Left colon (tissue), 2 donors: ENCODE results near the gene TMEM218. TPM values are rescaled to one million over a fixed set of nuclear protein-coding genes. Genes with fewer than 3 reads are reported as not detected.
"Not testable (repeated sequence)": the region's sequence is repeated elsewhere in the genome, so short reads cannot be mapped to it uniquely, and the experiment has no call there.

Experiments
- ATAC-seq: fragments of 200-7000 bp; cut with Tn5 transposase; one replicate; pipeline ENCODE4 v1.9.1; 2020; ENCODE audit warnings: mild to moderate bottlenecking, moderate library complexity
- DNase-seq, 2 donors: peaks; one replicate each; pipeline ENCODE4 v3.0.0-alpha.2; 2020
- intact Hi-C, 2 donors: fragments of 100-400 bp; cut with DNase I in 1 of 2; cut with micrococcal nuclease in 1 of 2; formaldehyde crosslinking; loops; one replicate each; pipeline versions ENCODE4 v1.11.2 to v1.14.0; 2022; cut with DNase I, micrococcal nuclease
- total RNA-seq, 2 donors: library from RNA; stranded (reverse); fragmentation: NEBNext Ultra II Directional; extraction: Animal tissue kit (Norgen Biotek cat#: 25700); gene quantifications; one replicate each; pipeline ENCODE4 v1.2.1, GENCODE V29; 2021
- donor health status: DM: no; HTN: no; CAD: no.
- donor health status: DM: yes; HTN: yes; CAD: no.

The TMEM218 gene
- total RNA-seq, 2 donors from 2014 or later = 11.3 to 13.3 TPM

DNA sequence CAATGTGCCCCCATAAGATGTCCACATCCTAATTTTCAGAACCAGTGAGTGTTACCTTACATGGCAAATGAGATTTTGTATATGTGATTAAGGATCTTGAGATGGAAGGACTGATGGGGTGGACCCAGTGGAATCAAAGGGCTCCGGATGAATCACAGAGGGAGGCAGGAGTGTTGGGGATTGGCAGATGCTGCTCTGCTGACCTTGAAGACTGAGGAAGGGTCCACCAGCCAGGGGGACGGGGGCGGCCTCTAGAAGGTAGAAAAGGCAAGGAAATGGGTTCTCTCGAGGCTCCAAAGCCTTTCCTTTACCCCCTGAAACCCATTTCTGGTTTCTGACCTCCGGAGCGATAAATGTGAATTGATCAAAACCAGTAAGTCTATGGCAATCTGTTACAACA lies 18.8 kb downstream of the TMEM218 start:
- ATAC-seq (no peak), DNase-seq (no peak)
- intact Hi-C loops = no loop called here

- DNase-seq = no peak
- no peak for ATAC-seq
- intact Hi-C loops = no loop called here
These were observed 19.4 kb downstream of the TMEM218 start for GRCh38 chr11:125091877-125092664.

- DNase-seq = no peak
- peak; percentile 37 for ATAC-seq
- intact Hi-C loops = no loop called here
These were observed 20.1 kb downstream of the TMEM218 start for GRCh38 chr11:125091247-125091876.

DNA sequence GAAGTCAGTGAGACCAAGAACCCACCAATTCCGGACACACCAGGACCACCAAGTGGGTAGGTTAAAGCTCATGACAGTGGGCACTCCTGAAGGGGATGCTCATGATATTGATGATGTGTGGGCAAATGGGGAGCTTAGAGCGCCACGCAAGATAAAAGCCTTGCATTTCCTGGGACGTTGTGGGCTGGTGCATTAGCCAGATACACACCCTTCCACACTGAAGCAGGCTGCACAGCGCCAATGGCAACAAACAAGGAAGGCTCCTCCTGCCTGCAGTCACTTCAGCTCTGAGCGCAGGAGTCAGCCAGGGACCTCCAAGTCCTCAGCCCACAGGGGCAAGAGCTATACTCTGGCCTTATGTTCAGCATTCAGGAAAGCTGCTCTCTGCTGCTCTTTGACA lies 20.6 kb downstream of the TMEM218 start:
- intact Hi-C loops = no loop called here
- ATAC-seq (no peak), DNase-seq (no peak)

DNA sequence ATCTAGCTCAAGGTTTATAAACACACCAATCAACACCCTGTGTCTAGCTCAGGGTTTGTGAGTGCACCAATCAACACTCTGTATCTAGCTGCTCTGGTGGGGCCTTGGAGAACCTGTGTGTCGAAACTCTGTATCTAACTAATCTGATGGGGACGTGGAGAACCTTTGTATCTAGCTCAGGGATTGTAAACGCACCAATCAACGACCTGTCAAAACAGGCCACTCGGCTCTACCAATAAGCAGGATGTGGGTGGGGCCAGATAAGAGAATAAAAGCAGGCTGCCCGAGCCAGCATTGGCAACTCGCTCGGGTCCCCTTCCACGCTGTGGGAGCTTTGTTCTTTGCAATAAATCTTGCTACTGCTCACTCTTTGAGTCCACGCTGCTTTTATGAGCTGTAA lies 21.3 kb downstream of the TMEM218 start:
- ATAC-seq = not testable (repeated sequence)

DNA sequence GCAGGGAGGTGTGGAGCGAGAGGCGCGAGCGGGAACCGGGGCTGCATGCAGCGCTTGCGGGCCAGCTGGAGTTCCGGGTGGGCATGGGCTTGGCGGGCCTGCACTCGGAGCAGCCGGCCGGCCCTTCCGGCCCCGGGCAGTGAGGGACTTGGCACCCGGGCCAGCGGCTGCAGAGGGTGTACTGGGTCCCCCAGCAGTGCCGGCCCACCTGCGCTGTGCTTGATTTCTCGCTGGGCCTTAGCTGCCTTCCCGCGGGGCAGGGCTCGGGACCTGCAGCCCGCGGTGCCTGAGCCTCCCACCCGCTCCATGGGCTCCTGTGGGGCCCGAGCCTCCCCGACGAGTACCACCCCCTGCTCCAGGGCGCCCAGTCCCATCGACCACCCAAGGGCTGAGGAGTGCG lies 21.9 kb downstream of the TMEM218 start:
- DNase-seq, ATAC-seq, intact Hi-C loops: not testable (repeated sequence)

More for the DNA sequence above, 21.3 kb downstream of the TMEM218 start:
- DNase-seq, intact Hi-C loops: not testable (repeated sequence)

- intact Hi-C loops = no loop called here
- DNase-seq = no peak
These were observed 22.6 kb downstream of the TMEM218 start for GRCh38 chr11:125088576-125089455.

GRCh38 chr11:125088123-125088522 lies 23.3 kb downstream of the TMEM218 start:
- intact Hi-C loops = no loop called here
- no peak for DNase-seq
- no peak for ATAC-seq

More at GRCh38 chr11:125088576-125089455, 22.6 kb downstream of the TMEM218 start:
- no peak for ATAC-seq

DNA sequence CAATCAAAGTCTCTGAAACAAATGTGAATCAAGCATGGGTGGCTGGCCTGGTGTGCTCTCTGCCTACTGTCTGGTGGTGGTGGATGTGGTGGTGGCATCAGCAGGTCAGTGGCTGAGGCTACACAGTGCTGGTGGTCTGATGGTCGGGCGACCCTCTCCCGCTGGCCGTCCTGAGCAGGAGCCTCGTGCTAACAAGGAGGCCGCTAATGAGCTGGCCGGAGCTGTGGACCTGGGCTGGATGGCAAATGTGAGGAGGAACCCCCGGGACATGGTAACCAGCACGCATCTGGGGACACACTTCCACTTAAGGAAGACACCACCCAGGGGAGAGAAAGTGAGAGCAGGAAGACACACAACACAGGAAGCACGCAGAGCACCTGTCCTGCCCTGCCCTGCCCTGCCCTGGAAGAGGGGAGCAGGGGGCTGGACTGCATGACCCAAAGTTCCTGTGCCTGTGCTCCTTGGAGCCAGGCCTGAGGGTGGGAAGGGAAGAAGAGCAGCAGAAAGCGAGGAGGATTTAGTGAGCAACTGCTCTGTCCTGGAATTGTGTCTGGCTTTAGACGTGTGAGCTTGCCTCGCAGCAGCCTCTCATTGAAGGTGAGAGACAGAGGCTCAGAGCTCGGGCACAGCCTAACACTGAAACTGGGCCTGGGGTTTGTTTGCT lies 24.7 kb downstream of the TMEM218 start:
- ATAC-seq (no peak), DNase-seq (no peak)
- intact Hi-C loops = no loop called here

DNA sequence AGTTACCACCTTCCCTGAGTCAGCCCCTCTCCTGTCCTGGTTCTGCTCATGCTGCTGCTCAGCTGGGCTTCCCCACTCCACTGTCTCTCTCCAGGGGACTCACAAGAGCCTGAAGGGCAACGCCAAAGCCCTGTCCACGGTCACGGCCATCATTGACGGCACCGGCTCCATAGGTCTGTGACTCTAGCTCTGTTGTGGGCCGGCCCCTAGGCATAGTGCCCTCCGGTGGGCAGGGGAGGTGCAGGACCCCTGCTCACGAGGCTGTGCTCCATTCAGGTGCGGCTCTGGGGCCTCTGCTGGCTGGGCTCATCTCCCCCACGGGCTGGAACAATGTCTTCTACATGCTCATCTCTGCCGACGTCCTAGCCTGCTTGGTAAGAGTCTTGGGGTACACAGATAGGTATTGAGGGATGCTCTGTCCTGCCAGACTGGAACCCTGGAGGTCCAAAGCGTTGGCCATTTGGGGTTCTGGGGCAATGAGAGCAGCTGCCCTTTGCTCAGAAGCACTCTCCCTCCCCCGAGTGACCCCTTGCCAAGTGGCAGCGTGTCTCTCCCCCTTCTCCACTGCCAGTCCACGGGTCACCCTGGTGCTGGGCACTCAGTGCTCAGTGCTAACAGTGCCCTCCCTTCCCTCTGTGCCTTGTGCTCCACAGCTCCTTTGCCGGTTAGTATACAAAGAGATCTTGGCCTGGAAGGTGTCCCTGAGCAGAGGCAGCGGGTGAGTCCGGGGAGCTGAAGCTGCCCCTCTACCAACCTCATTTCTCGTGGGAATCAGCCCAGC lies 25.9 kb downstream of the TMEM218 start:
- ATAC-seq (no peak), DNase-seq (no peak)
- intact Hi-C loops = no loop called here

DNA sequence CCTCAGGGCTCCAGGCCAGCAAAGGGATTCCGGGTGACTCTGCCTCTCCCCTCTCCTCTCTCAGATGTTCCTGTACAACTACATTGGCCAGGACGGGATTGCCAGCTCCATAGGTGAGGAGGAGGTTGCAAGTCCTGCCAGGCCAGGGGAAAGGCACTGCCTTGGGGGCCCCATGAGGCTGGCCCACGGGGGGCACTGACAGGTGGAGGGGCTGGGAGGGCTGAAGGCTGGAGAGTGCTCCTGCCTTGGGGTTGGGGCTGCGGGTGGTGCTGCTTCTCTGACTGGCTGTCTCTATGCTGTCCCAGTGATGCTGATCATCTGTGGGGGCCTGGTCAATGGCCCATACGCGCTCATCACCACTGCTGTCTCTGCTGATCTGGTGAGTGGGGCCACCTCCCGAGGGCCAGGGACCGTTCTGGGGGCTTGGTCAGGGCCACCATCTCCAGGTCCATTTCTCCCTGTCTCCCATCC lies 26.6 kb downstream of the TMEM218 start:
- intact Hi-C loops = no loop called here
- no peak for ATAC-seq
- no peak for DNase-seq

DNA sequence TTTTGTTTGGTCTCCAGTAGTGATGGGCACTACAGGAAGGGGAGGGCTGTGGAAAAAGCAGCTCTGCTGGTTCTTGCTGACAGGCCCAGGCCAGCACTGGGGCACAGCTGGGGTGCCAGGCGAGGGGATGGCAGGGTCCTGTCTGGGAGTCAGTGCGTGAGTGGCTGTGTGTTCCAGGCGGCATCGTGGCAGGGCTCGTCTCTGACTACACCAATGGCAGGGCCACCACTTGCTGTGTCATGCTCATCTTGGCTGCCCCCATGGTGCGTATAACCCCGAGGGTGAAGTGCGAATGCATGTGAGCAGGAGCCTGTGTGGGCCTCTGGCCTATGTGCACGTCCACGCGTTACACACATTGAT lies 27.4 kb downstream of the TMEM218 start:
- no peak for DNase-seq
- ATAC-seq = no peak
- intact Hi-C loops = no loop called here

DNA sequence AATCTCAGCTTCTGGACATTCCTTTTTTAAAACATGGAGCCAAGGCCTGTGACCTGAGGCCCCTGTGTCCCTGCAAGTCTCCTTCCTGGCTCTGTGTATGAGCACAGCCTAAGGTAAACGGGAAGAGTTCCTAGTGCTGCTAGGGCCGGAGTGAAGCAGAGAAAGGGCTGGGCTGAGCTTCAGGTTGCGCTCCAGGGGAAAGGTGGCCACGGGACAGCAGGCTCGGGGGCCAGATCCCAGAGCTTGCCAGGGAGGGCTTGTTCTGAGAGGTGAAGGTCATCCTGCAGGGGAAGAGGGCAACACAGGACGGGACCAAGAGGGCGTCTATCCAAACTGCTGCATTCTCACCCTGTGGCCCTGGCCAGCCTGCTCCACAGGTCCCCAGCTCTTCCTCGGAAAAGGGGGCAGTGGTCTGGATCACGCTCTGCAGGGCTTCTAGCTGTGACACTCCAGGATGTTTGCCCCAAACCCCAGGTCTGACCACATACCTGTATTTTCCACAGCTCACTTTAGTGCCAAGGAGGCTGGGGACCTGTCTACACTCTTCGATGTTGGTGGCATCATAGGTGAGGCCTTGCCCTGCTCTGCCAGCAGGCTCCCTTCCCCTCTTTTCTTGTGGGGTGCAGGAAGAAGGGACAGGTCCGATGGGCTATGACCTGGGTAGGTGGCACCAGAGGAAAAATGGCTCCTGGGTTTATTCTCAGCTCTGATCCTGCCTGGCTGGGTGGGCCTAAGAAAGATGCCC lies 27.9 kb downstream of the TMEM218 start:
- no peak for ATAC-seq
- DNase-seq = no peak
- intact Hi-C loops = no loop called here

GRCh38 chr11:125082611-125083311 lies 28.7 kb downstream of the TMEM218 start:
- intact Hi-C loops = no loop called here
- DNase-seq (no peak), ATAC-seq (no peak)

- ATAC-seq (no peak), DNase-seq (no peak)
- intact Hi-C loops = no loop called here
These were observed 29.4 kb downstream of the TMEM218 start for GRCh38 chr11:125082040-125082439.

GRCh38 chr11:125081098-125081798 lies 30.2 kb downstream of the TMEM218 start:
- no peak for ATAC-seq
- no peak for DNase-seq
- intact Hi-C loops = no loop called here
